ENCODE measurements around the gene CCDC157. TPM values are rescaled to one million over a fixed set of nuclear protein-coding genes. Genes with fewer than 3 reads are reported as not detected.

Gene CCDC157
- total RNA-seq, 1 donor from 2014 or later: 1.3 TPM

GRCh38 chr22:30413745-30414524 is 57.1 kb downstream of the CCDC157 start:
- DNase-seq (ENCODE audit: low read depth in 2 of 2): no peak

- DNase-seq (ENCODE audit: low read depth in 2 of 2): no peak
Measured at GRCh38 chr22:30414525-30415047, 57.8 kb downstream of the CCDC157 start.

GRCh38 chr22:30416403-30416802 is 59.6 kb downstream of the CCDC157 start:
- no peak for DNase-seq (ENCODE audit: low read depth in 2 of 2)

GRCh38 chr22:30416837-30417236 is 60.0 kb downstream of the CCDC157 start:
- DNase-seq (ENCODE audit: low read depth in 2 of 2): no peak

GRCh38 chr22:30420347-30421125 is 63.7 kb downstream of the CCDC157 start:
- DNase-seq (ENCODE audit: low read depth in 2 of 2): peak; percentile 84 to 88

- DNase-seq (ENCODE audit: low read depth in 2 of 2): peak; percentile 81 to 88
Measured at GRCh38 chr22:30421695-30422480, 65.1 kb downstream of the CCDC157 start.

GRCh38 chr22:30422481-30423300 is 65.9 kb downstream of the CCDC157 start:
- peak in 1 of 2 donors; percentile 58 for DNase-seq (ENCODE audit: low read depth in 2 of 2)

GRCh38 chr22:30423301-30423958 is 66.6 kb downstream of the CCDC157 start:
- peak; percentile 12 to 56 for DNase-seq (ENCODE audit: low read depth in 2 of 2)

GRCh38 chr22:30423959-30424533 is 67.2 kb downstream of the CCDC157 start:
- DNase-seq (ENCODE audit: low read depth in 2 of 2): peak; percentile 99 to 100

- DNase-seq (ENCODE audit: low read depth in 2 of 2): no peak
Measured at GRCh38 chr22:30424534-30425326, 67.9 kb downstream of the CCDC157 start.

- no peak for DNase-seq (ENCODE audit: low read depth in 2 of 2)
Measured at GRCh38 chr22:30425327-30425615, 68.5 kb downstream of the CCDC157 start.

- peak; percentile 33 to 79 for DNase-seq (ENCODE audit: low read depth in 2 of 2)
Measured at GRCh38 chr22:30425616-30426387, 69.0 kb downstream of the CCDC157 start, which contains the start of gene MTFP1. MTFP1 (plus strand) TSS chr22:30425768; CDS start chr22:30425880, 112 bp downstream.

Other genes starting within 250 kb of the CCDC157 start
- gene LIF, start 110.2 kb upstream of the CCDC157 start, total RNA-seq: 0.25 and 0.26 TPM in 2 replicates
- gene OSM, start 90.2 kb upstream of the CCDC157 start, total RNA-seq: not detected in 2 replicates
- gene CASTOR1, start 67.5 kb upstream of the CCDC157 start, total RNA-seq: 5.5 and 8.2 TPM in 2 replicates
- 6.0 and 10.2 TPM in 2 replicates for gene TBC1D10A, start 30.1 kb upstream of the CCDC157 start, total RNA-seq
- gene SF3A1, start 113 bp upstream of the CCDC157 start, total RNA-seq: 11.3 and 17.3 TPM in 2 replicates
- 12.5 and 21.1 TPM in 2 replicates for gene RNF215, start 30.4 kb downstream of the CCDC157 start, total RNA-seq
- 11.7 and 14.8 TPM in 2 replicates for gene SEC14L2, start 40.0 kb downstream of the CCDC157 start, total RNA-seq
- gene MTFP1, start 68.8 kb downstream of the CCDC157 start, total RNA-seq: 31.0 and 33.6 TPM in 2 replicates
- gene SEC14L3, start 115.0 kb downstream of the CCDC157 start, total RNA-seq: not detected in 2 replicates
- gene SEC14L4, start 148.7 kb downstream of the CCDC157 start, total RNA-seq: 0.13 and 0.51 TPM in 2 replicates
- gene SEC14L6, start 189.7 kb downstream of the CCDC157 start, total RNA-seq: under 0.01 and 0.13 TPM in 2 replicates
- gene GAL3ST1, start 217.7 kb downstream of the CCDC157 start, total RNA-seq: 0.13 TPM in 1 of 2 replicates, not detected in the other
- 60.3 and 67.3 TPM in 2 replicates for gene PES1, start 234.9 kb downstream of the CCDC157 start, total RNA-seq